PC-3 (cell line): Measurements from ENCODE around the gene AVPI1. TPM values are rescaled to one million over a fixed set of nuclear protein-coding genes. Genes with fewer than 3 reads are reported as not detected.

Source experiments
- ATAC-seq: fragments of 200-7000 bp; cut with Tn5 transposase; 2 replicates; pipeline ENCODE4 v1.9.1; 2020; ENCODE audit warnings: mild to moderate bottlenecking, moderate library complexity
- BruUV-seq: library from RNA; stranded (reverse); fragments of 400-500 nt; replicated peaks from 2 replicates; lab custom pipeline; 2021; lab: Mats Ljungman, UMichigan
- CTCF ChIA-PET: fragments of 300-600 bp; sonication (Branson Sonifier 250); formaldehyde crosslinking; loops from one replicate; lab custom pipeline; 2022; ENCODE audit warnings: antibody characterized with exemption; lab: Charles Lee
- POLR2A ChIA-PET: fragments of 300-600 bp; sonication (Branson Sonifier 250); formaldehyde crosslinking; loops from one replicate; lab custom pipeline; 2022; ENCODE audit warnings: antibody characterized with exemption; ENCODE audit not compliant: unreplicated experiment; lab: Charles Lee
- DNase-seq: peaks from one replicate; pipeline ENCODE4 v3.0.0-alpha.2; 2015
- H2AFZ ChIP-seq: fragments of 300-600 bp; sonication (generic); 2 replicates; pipeline ENCODE4 v1.6.0; 2016; ENCODE audit warnings: antibody characterized with exemption, low read length
- H3F3A ChIP-seq: fragments of 300-600 bp; sonication (generic); one replicate; pipeline ENCODE4 v1.6.0; 2017; ENCODE audit warnings: antibody characterized with exemption, low read length, control low read depth, mild to moderate bottlenecking; ENCODE audit not compliant: unreplicated experiment
- H3K27ac ChIP-seq: fragments of 300-600 bp; sonication (generic); 2 replicates; pipeline ENCODE4 v1.5.1; 2016; ENCODE audit warnings: mild to moderate bottlenecking, low read length
- H3K27me3 ChIP-seq: fragments of 300-600 bp; sonication (generic); 2 replicates; pipeline ENCODE4 v1.6.1; 2016; ENCODE audit warnings: low read length, mixed read lengths
- H3K36me3 ChIP-seq: fragments of 300-600 bp; sonication (generic); 2 replicates; pipeline ENCODE4 v1.6.1; 2016; ENCODE audit warnings: low read depth, mixed run types, low read length, mixed read lengths
- H3K4me1 ChIP-seq: fragments of 300-600 bp; sonication (generic); 2 replicates; pipeline ENCODE4 v1.5.1; 2016; ENCODE audit warnings: low read length; ENCODE audit not compliant: insufficient read depth
- H3K4me2 ChIP-seq: fragments of 300-600 bp; sonication (generic); 2 replicates; pipeline ENCODE4 v1.6.0; 2016; ENCODE audit warnings: low read length
- H3K4me3 ChIP-seq: fragments of 300-600 bp; sonication (generic); 2 replicates; pipeline ENCODE4 v1.5.1; 2016; ENCODE audit warnings: mild to moderate bottlenecking, low read length, mixed read lengths
- H3K79me2 ChIP-seq: fragments of 300-600 bp; sonication (generic); 2 replicates; pipeline ENCODE4 v1.6.1; 2017; ENCODE audit warnings: low read length, mixed read lengths
- H3K9ac ChIP-seq: fragments of 300-600 bp; sonication (generic); 2 replicates; pipeline ENCODE4 v1.6.0; 2016; ENCODE audit warnings: mild to moderate bottlenecking, low read length
- H3K9me2 ChIP-seq: fragments of 300-600 bp; sonication (generic); replicated peaks from 2 replicates; pipeline ENCODE4 v1.6.1; 2016; ENCODE audit warnings: mixed run types, low read length, mixed read lengths
- H3K9me3 ChIP-seq: fragments of 300-600 bp; sonication (generic); 2 replicates; pipeline ENCODE4 v1.6.1; 2016; ENCODE audit warnings: low read length, mixed read lengths
- H4K20me1 ChIP-seq: fragments of 300-600 bp; sonication (generic); 2 replicates; pipeline ENCODE4 v1.6.1; 2016; ENCODE audit warnings: low read length, mixed read lengths
- CTCF ChIP-seq: fragments of 300-600 bp; sonication (generic); conservative IDR thresholded peaks from 2 replicates; pipeline ENCODE4 v1.5.1; 2017; ENCODE audit warnings: antibody characterized with exemption, low read depth, mild to moderate bottlenecking, low read length
- EZH2 ChIP-seq: fragments of 300-600 bp; sonication (generic); IDR thresholded peaks from one replicate; pipeline ENCODE4 v1.6.1; 2017; ENCODE audit warnings: antibody characterized with exemption, mild to moderate bottlenecking, low read length; ENCODE audit not compliant: unreplicated experiment
- EZH2phosphoT487 ChIP-seq: fragments of 300-600 bp; sonication (generic); IDR thresholded peaks from 2 replicates; pipeline ENCODE4 v1.6.1; 2018; ENCODE audit warnings: mild to moderate bottlenecking, antibody characterized with exemption, low read length, borderline replicate concordance
- intact Hi-C: fragments of 100-400 bp; cut with micrococcal nuclease; formaldehyde crosslinking; loops from 2 replicates; pipeline ENCODE4 v1.9.0; 2023
- total RNA-seq: library from RNA; depleted of rRNA; stranded (reverse); fragments of >200 nt; gene quantifications from 2 replicates; pipeline ENCODE4 v1.2.3, GENCODE V29; 2014; rRNA removed

Gene AVPI1
- total RNA-seq, 1 experiment from 2014 or later, result 44.5 TPM

- no peaks in the 10 kb centered on the region for H3F3A ChIP-seq
- H4K20me1 ChIP-seq, result no peaks in the 10 kb centered on the region
- no peaks in the 10 kb centered on the region for H3K27me3 ChIP-seq
- H2AFZ ChIP-seq, result no peak overlapping the region
- ChIA-PET POLR2A (no interaction called here), CTCF (no interaction called here)
- H3K27ac ChIP-seq, result no peak overlapping the region
- H3K9me3 ChIP-seq, result no peaks in the 10 kb centered on the region
- no peak overlapping the region for H3K4me3 ChIP-seq
- peaks cover 20% of the 10 kb centered on the region for H3K79me2 ChIP-seq
- no peak overlapping the region for H3K9ac ChIP-seq
- no peak overlapping the region for H3K4me2 ChIP-seq
- no peaks in the 10 kb centered on the region for H3K36me3 ChIP-seq
- H3K9me2 ChIP-seq, result no peaks in the 10 kb centered on the region
- peaks cover 3% of the 10 kb centered on the region; the same call in 1 of the 2 replicates for H3K4me1 ChIP-seq
- no peak for ATAC-seq
- DNase-seq, result no peak
- intact Hi-C loops, result no loop called here
- TF ChIP-seq EZH2 (no peak), EZH2phosphoT487 (no peak), CTCF (no peak)
- BruUV-seq, result no TSS peak
Observed at GRCh38 chr10:97627731-97628130, 59.3 kb downstream of the AVPI1 start.

Other genes with a start within 250 kb of the AVPI1 start
- gene EXOSC1, start 241.2 kb downstream of the AVPI1 start, total RNA-seq, result 23.0 and 34.7 TPM in 2 replicates
- 35.1 and 47.1 TPM in 2 replicates for gene ZDHHC16, start 241.1 kb downstream of the AVPI1 start, total RNA-seq
- 65.5 and 78.2 TPM in 2 replicates for gene MMS19, start 188.8 kb downstream of the AVPI1 start, total RNA-seq
- gene UBTD1, start 188.3 kb downstream of the AVPI1 start, total RNA-seq, result 18.5 and 32.3 TPM in 2 replicates
- gene ANKRD2, start 114.5 kb downstream of the AVPI1 start, total RNA-seq, result 1.7 and 1.8 TPM in 2 replicates
- gene HOGA1, start 102.9 kb downstream of the AVPI1 start, total RNA-seq, result 0.15 TPM in 1 of 2 replicates, not detected in the other
- gene C10orf62, start 97.5 kb downstream of the AVPI1 start, total RNA-seq, result not detected in 2 replicates
- gene MORN4, start 53.7 kb downstream of the AVPI1 start, total RNA-seq, result 6.5 and 12.9 TPM in 2 replicates
- gene PI4K2A, start 46.6 kb downstream of the AVPI1 start, total RNA-seq, result 18.7 and 19.4 TPM in 2 replicates
- gene MARVELD1, start 26.5 kb upstream of the AVPI1 start, total RNA-seq, result 17.6 and 25.5 TPM in 2 replicates
- gene ZFYVE27, start 49.9 kb upstream of the AVPI1 start, total RNA-seq, result 13.1 and 15.0 TPM in 2 replicates
- not detected in 2 replicates for gene SFRP5, start 84.8 kb upstream of the AVPI1 start, total RNA-seq
- 0.26 and 0.29 TPM in 2 replicates for gene GOLGA7B, start 162.6 kb upstream of the AVPI1 start, total RNA-seq